Measurements from ENCODE around the gene UNC79.

GRCh38 chr14:93676416-93676958, 245.7 kb downstream of the UNC79 start:
- TF ChIP-seq POLR2AphosphoS5 (IDR thresholded peaks at IDR 0.05) (no peak), POLR2A (IDR thresholded peaks at IDR 0.05) (no peak)
- TF ChIP-seq, protein P1, sequence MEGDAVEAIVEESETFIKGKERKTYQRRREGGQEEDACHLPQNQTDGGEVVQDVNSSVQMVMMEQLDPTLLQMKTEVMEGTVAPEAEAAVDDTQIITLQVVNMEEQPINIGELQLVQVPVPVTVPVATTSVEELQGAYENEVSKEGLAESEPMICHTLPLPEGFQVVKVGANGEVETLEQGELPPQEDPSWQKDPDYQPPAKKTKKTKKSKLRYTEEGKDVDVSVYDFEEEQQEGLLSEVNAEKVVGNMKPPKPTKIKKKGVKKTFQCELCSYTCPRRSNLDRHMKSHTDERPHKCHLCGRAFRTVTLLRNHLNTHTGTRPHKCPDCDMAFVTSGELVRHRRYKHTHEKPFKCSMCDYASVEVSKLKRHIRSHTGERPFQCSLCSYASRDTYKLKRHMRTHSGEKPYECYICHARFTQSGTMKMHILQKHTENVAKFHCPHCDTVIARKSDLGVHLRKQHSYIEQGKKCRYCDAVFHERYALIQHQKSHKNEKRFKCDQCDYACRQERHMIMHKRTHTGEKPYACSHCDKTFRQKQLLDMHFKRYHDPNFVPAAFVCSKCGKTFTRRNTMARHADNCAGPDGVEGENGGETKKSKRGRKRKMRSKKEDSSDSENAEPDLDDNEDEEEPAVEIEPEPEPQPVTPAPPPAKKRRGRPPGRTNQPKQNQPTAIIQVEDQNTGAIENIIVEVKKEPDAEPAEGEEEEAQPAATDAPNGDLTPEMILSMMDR (IDR thresholded peaks at IDR 0.05): no peak

Data from transverse colon (tissue), 4 donors.